ENCODE measurements around the gene TSPAN14.

DNA sequence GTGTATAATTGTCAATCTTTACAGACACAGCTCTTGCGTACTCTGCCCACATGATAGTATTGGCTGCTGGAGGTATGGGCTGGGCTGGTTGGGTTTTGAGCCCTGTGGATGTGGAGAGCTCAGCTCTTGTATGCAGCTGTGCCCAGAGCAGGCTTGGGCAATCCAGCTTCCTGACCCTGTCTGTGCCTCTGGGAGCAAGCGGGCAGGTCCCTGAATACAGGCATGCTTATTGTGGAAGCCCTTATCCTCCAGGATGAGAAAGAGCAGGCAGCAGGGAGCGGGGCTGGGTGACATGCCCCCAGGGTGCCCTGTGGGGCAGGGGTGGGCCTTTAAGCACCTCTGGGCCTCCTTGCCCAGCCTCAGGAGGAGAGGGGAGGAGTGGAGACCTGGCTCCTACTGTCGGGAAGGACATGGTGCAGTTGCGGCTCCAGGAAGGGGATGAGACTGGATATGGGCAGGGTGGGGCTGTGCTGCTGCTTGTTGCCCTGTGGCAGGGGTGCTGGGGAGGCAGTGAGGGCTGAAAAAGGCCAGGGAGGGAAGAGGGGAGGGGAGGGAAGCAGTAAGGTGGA, 50.9 kb downstream of the TSPAN14 start:
- TF ChIP-seq, protein P1, sequence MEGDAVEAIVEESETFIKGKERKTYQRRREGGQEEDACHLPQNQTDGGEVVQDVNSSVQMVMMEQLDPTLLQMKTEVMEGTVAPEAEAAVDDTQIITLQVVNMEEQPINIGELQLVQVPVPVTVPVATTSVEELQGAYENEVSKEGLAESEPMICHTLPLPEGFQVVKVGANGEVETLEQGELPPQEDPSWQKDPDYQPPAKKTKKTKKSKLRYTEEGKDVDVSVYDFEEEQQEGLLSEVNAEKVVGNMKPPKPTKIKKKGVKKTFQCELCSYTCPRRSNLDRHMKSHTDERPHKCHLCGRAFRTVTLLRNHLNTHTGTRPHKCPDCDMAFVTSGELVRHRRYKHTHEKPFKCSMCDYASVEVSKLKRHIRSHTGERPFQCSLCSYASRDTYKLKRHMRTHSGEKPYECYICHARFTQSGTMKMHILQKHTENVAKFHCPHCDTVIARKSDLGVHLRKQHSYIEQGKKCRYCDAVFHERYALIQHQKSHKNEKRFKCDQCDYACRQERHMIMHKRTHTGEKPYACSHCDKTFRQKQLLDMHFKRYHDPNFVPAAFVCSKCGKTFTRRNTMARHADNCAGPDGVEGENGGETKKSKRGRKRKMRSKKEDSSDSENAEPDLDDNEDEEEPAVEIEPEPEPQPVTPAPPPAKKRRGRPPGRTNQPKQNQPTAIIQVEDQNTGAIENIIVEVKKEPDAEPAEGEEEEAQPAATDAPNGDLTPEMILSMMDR (IDR thresholded peaks at IDR 0.05) = no peak
- TF ChIP-seq POLR2A (IDR thresholded peaks at IDR 0.05) = no peak
